Astrocyte (in vitro differentiated cells and primary cell): Measurements from ENCODE around the gene TIMM21.

Source experiments
- CTCF ChIP-seq: IDR thresholded peaks from 2 replicates; pipeline ENCODE4 v1.5.1; 2011; ENCODE audit warnings: low read depth, mild to moderate bottlenecking, inconsistent platforms, low read length, moderate library complexity; ENCODE audit not compliant: insufficient read depth
- EZH2 ChIP-seq: IDR thresholded peaks from 2 replicates; pipeline ENCODE4 v1.6.1; 2012; ENCODE audit warnings: mild to moderate bottlenecking, low read length, inconsistent platforms; ENCODE audit not compliant: insufficient read depth

- TF ChIP-seq CTCF (no peak), EZH2 (no peak)
Measured at GRCh38 chr18:74137920-74138538, 10.3 kb upstream of the TIMM21 start.
